Activated CD4-positive, alpha-beta memory T cell treated with anti-CD3 and anti-CD28 coated beads for 36 hours (primary cell): ENCODE measurements around the gene ACKR3. TPM values are rescaled to one million over a fixed set of nuclear protein-coding genes. Genes with fewer than 3 reads are reported as not detected.

Experiments
- CTCF ChIA-PET: fragments of 350-600 bp; sonication (Branson Sonifier 250); formaldehyde crosslinking; loops from one replicate; lab custom pipeline; 2021; ENCODE audit warnings: antibody characterized with exemption, inconsistent platforms; lab: Charles Lee
- POLR2A ChIA-PET: fragments of 350-600 bp; sonication (Branson Sonifier 250); formaldehyde crosslinking; loops from one replicate; lab custom pipeline; 2021; ENCODE audit warnings: antibody characterized with exemption; lab: Charles Lee
- DNase-seq: peaks from one replicate; pipeline ENCODE4 v3.0.0-alpha.2; 2020
- H3K27ac Mint-ChIP-seq: one replicate; pipeline ENCODE4 v1.8.0; 2021; ENCODE audit warnings: mixed read lengths
- H3K27me3 Mint-ChIP-seq: one replicate; pipeline ENCODE4 v1.8.0; 2021; ENCODE audit warnings: mixed read lengths
- H3K36me3 Mint-ChIP-seq: one replicate; pipeline ENCODE4 v1.8.0; 2021; ENCODE audit warnings: mixed read lengths
- H3K4me1 Mint-ChIP-seq: one replicate; pipeline ENCODE4 v1.8.0; 2021; ENCODE audit warnings: low read depth, mixed read lengths
- H3K4me3 Mint-ChIP-seq: one replicate; pipeline ENCODE4 v1.8.0; 2021; ENCODE audit warnings: mild to moderate bottlenecking, mixed read lengths
- H3K9me3 Mint-ChIP-seq: one replicate; pipeline ENCODE4 v1.8.0; 2021; ENCODE audit warnings: mixed read lengths
- intact Hi-C: fragments of 100-400 bp; cut with micrococcal nuclease; formaldehyde crosslinking; loops from one replicate; pipeline ENCODE4 v1.15.1; 2023
- total RNA-seq, 2 experiments: library from RNA; stranded (reverse); gene quantifications; one replicate each; pipeline ENCODE4 v1.2.3, GENCODE V29; 2021

ACKR3 gene
- total RNA-seq, 2 experiments from 2014 or later = 1.2 TPM

- H3K27me3 Mint-ChIP-seq = peaks cover 25% of the 10 kb centered on the region
- no peaks in the 10 kb centered on the region for H3K9me3 Mint-ChIP-seq
- POLR2A ChIA-PET = no interaction called here
- CTCF ChIA-PET = no interaction called here
- H3K4me1 Mint-ChIP-seq = no peaks in the 10 kb centered on the region
- intact Hi-C loops = no loop called here
- H3K27ac Mint-ChIP-seq = no peak overlapping the region
- DNase-seq = no peak
- H3K4me3 Mint-ChIP-seq = no peak overlapping the region
- no peaks in the 10 kb centered on the region for H3K36me3 Mint-ChIP-seq
Measured at GRCh38 chr2:236607471-236608187, 38.0 kb downstream of the ACKR3 start.

GRCh38 chr2:236608188-236608525, 38.5 kb downstream of the ACKR3 start:
- CTCF ChIA-PET = no interaction called here
- no peak overlapping the region for H3K27ac Mint-ChIP-seq

GRCh38 chr2:236608710-236609109, 39.1 kb downstream of the ACKR3 start:
- no peak for DNase-seq
- intact Hi-C loops = no loop called here
- Mint-ChIP-seq H3K9me3 (no peaks in the 10 kb centered on the region), H3K27me3 (peaks cover 25% of the 10 kb centered on the region), H3K36me3 (no peaks in the 10 kb centered on the region), H3K27ac (no peak overlapping the region), H3K4me1 (no peaks in the 10 kb centered on the region), H3K4me3 (no peak overlapping the region)
- CTCF ChIA-PET = no interaction called here
- POLR2A ChIA-PET = no interaction called here

More at GRCh38 chr2:236608188-236608525, 38.5 kb downstream of the ACKR3 start:
- Mint-ChIP-seq H3K4me3 (no peak overlapping the region), H3K9me3 (no peaks in the 10 kb centered on the region), H3K27me3 (peaks cover 25% of the 10 kb centered on the region), H3K4me1 (no peaks in the 10 kb centered on the region), H3K36me3 (no peaks in the 10 kb centered on the region)
- POLR2A ChIA-PET = no interaction called here
- intact Hi-C loops = no loop called here
- DNase-seq = no peak

- intact Hi-C loops = no loop called here
- Mint-ChIP-seq H3K27ac (no peak overlapping the region), H3K9me3 (no peaks in the 10 kb centered on the region), H3K36me3 (no peaks in the 10 kb centered on the region), H3K4me3 (no peak overlapping the region), H3K27me3 (peaks cover 14% of the 10 kb centered on the region), H3K4me1 (no peaks in the 10 kb centered on the region)
- POLR2A ChIA-PET = no interaction called here
- CTCF ChIA-PET = interaction anchor here (1.2 to 1.7 kb wide), 2 partner anchors 99 to 258 kb away, joined by 3 read pairs; no protein-coding TSS in a partner anchor
- DNase-seq = no peak
Measured at GRCh38 chr2:236610991-236611821, 41.6 kb downstream of the ACKR3 start.

GRCh38 chr2:236612737-236613136, 43.1 kb downstream of the ACKR3 start:
- intact Hi-C loops = no loop called here
- Mint-ChIP-seq H3K4me3 (no peak overlapping the region), H3K27me3 (peaks cover 7% of the 10 kb centered on the region), H3K9me3 (no peaks in the 10 kb centered on the region), H3K27ac (no peak overlapping the region), H3K4me1 (no peaks in the 10 kb centered on the region), H3K36me3 (no peaks in the 10 kb centered on the region)
- ChIA-PET POLR2A (no interaction called here), CTCF (interaction anchor here (1.7 kb wide), 1 partner anchor 259 kb away, joined by 3 read pairs; no protein-coding TSS in a partner anchor)
- no peak for DNase-seq

- intact Hi-C loops = no loop called here
- DNase-seq = no peak
- POLR2A ChIA-PET = no interaction called here
- no peaks in the 10 kb centered on the region for H3K4me1 Mint-ChIP-seq
- peaks cover 8% of the 10 kb centered on the region for H3K27me3 Mint-ChIP-seq
- no peak overlapping the region for H3K27ac Mint-ChIP-seq
- H3K4me3 Mint-ChIP-seq = no peak overlapping the region
- CTCF ChIA-PET = no interaction called here
- H3K36me3 Mint-ChIP-seq = no peaks in the 10 kb centered on the region
- no peaks in the 10 kb centered on the region for H3K9me3 Mint-ChIP-seq
Measured at GRCh38 chr2:236613612-236614011, 44.0 kb downstream of the ACKR3 start.

GRCh38 chr2:236614551-236614950, 44.9 kb downstream of the ACKR3 start:
- Mint-ChIP-seq H3K27me3 (peaks cover 8% of the 10 kb centered on the region), H3K4me3 (no peak overlapping the region), H3K4me1 (peaks cover 3% of the 10 kb centered on the region), H3K9me3 (no peaks in the 10 kb centered on the region), H3K27ac (no peak overlapping the region), H3K36me3 (no peaks in the 10 kb centered on the region)
- POLR2A ChIA-PET = no interaction called here
- CTCF ChIA-PET = no interaction called here
- intact Hi-C loops = no loop called here
- DNase-seq = no peak

- Mint-ChIP-seq H3K9me3 (no peaks in the 10 kb centered on the region), H3K36me3 (no peaks in the 10 kb centered on the region), H3K4me1 (peaks cover 14% of the 10 kb centered on the region), H3K4me3 (no peak overlapping the region), H3K27ac (no peak overlapping the region), H3K27me3 (peaks cover 8% of the 10 kb centered on the region)
- ChIA-PET POLR2A (no interaction called here), CTCF (no interaction called here)
- no peak for DNase-seq
- intact Hi-C loops = no loop called here
Measured at GRCh38 chr2:236616031-236616430, 46.4 kb downstream of the ACKR3 start.

- no peak overlapping the region for H3K27ac Mint-ChIP-seq
- no peaks in the 10 kb centered on the region for H3K36me3 Mint-ChIP-seq
- no peak for DNase-seq
- ChIA-PET CTCF (no interaction called here), POLR2A (no interaction called here)
- H3K4me3 Mint-ChIP-seq = no peak overlapping the region
- H3K9me3 Mint-ChIP-seq = no peaks in the 10 kb centered on the region
- peaks cover 14% of the 10 kb centered on the region for H3K4me1 Mint-ChIP-seq
- H3K27me3 Mint-ChIP-seq = peaks cover 8% of the 10 kb centered on the region
- intact Hi-C loops = no loop called here
Measured at GRCh38 chr2:236616624-236617023, 47.0 kb downstream of the ACKR3 start.

- ChIA-PET POLR2A (no interaction called here), CTCF (no interaction called here)
- intact Hi-C loops = no loop called here
- H3K36me3 Mint-ChIP-seq = no peaks in the 10 kb centered on the region
- H3K27ac Mint-ChIP-seq = no peak overlapping the region
- peaks cover 14% of the 10 kb centered on the region for H3K4me1 Mint-ChIP-seq
- no peak overlapping the region for H3K4me3 Mint-ChIP-seq
- no peak for DNase-seq
- peaks cover 8% of the 10 kb centered on the region for H3K27me3 Mint-ChIP-seq
- H3K9me3 Mint-ChIP-seq = no peaks in the 10 kb centered on the region
Measured at GRCh38 chr2:236617221-236617737, 47.7 kb downstream of the ACKR3 start.

- POLR2A ChIA-PET = no interaction called here
- DNase-seq = no peak
- Mint-ChIP-seq H3K4me1 (peaks cover 14% of the 10 kb centered on the region), H3K4me3 (no peak overlapping the region), H3K27ac (no peak overlapping the region), H3K27me3 (peaks cover 8% of the 10 kb centered on the region), H3K9me3 (no peaks in the 10 kb centered on the region), H3K36me3 (no peaks in the 10 kb centered on the region)
- CTCF ChIA-PET = no interaction called here
- intact Hi-C loops = no loop called here
Measured at GRCh38 chr2:236617796-236618195, 48.2 kb downstream of the ACKR3 start.

- intact Hi-C loops = no loop called here
- Mint-ChIP-seq H3K4me1 (peaks cover 14% of the 10 kb centered on the region), H3K27me3 (peaks cover 8% of the 10 kb centered on the region), H3K36me3 (no peaks in the 10 kb centered on the region), H3K4me3 (no peak overlapping the region), H3K27ac (no peak overlapping the region), H3K9me3 (no peaks in the 10 kb centered on the region)
- DNase-seq = no peak
- ChIA-PET CTCF (no interaction called here), POLR2A (no interaction called here)
Measured at GRCh38 chr2:236618370-236618769, 48.7 kb downstream of the ACKR3 start.
